ENCODE measurements around the gene HSPA8. TPM values are rescaled to one million over a fixed set of nuclear protein-coding genes. Genes with fewer than 3 reads are reported as not detected.

The HSPA8 gene
- total RNA-seq, 4 donors from 2014 or later = 425 to 660 (median 550) TPM

GRCh38 chr11:123034597-123034996 lies 27.3 kb downstream of the HSPA8 start:
- Histone ChIP-seq H3K4me1 (no peaks in the 10 kb centered on the region), H3K36me3 (no peaks in the 10 kb centered on the region), H3K27me3 (no peaks in the 10 kb centered on the region), H3K27ac (no peak overlapping the region), H3K9me3 (no peaks in the 10 kb centered on the region), H3K4me3 (no peak overlapping the region)
- TF ChIP-seq POLR2A (IDR thresholded peaks at IDR 0.05) (no peak), CTCF (IDR thresholded peaks at IDR 0.05) (no peak), EP300 (IDR thresholded peaks at IDR 0.05) (no peak)
- WGBS, 2 donors = 78 to 89% methylated on average over 6 of the region's 6 CpGs
- no peak for DNase-seq (ENCODE audit: low spot score in 2 of 2)

- no peak for TF ChIP-seq POLR2A (IDR thresholded peaks at IDR 0.05)
- no peak for TF ChIP-seq CTCF (IDR thresholded peaks at IDR 0.05)
- no peak for TF ChIP-seq EP300 (IDR thresholded peaks at IDR 0.05)
- Histone ChIP-seq H3K4me1 (no peaks in the 10 kb centered on the region), H3K27ac (no peak overlapping the region), H3K9me3 (no peaks in the 10 kb centered on the region), H3K4me3 (no peak overlapping the region), H3K27me3 (no peaks in the 10 kb centered on the region), H3K36me3 (no peaks in the 10 kb centered on the region)
- 46 to 53% methylated on average over 10 of the region's 10 CpGs for WGBS, 2 donors
- DNase-seq (ENCODE audit: low spot score in 2 of 2) = no peak
These were observed 28.0 kb downstream of the HSPA8 start for GRCh38 chr11:123033895-123034294.

- H3K9me3 ChIP-seq = no peaks in the 10 kb centered on the region
- WGBS, 2 donors = 69 to 74% methylated on average over 4 of the region's 4 CpGs
- no peak overlapping the region for H3K27ac ChIP-seq
- no peak for DNase-seq (ENCODE audit: low spot score in 2 of 2)
- H3K4me1 ChIP-seq = no peaks in the 10 kb centered on the region
- H3K36me3 ChIP-seq = no peaks in the 10 kb centered on the region
- no peak overlapping the region for H3K4me3 ChIP-seq
- no peak for TF ChIP-seq EP300 (IDR thresholded peaks at IDR 0.05)
- TF ChIP-seq POLR2A (IDR thresholded peaks at IDR 0.05) = no peak
- TF ChIP-seq CTCF (IDR thresholded peaks at IDR 0.05) = no peak
- H3K27me3 ChIP-seq = no peaks in the 10 kb centered on the region
These were observed 31.4 kb downstream of the HSPA8 start for GRCh38 chr11:123030517-123030916.

- peaks cover 0 to 10% (median 0%) of the 10 kb centered on the region in 4 donors for H3K4me1 ChIP-seq
- H3K36me3 ChIP-seq = no peaks in the 10 kb centered on the region
- no peak for TF ChIP-seq POLR2A (IDR thresholded peaks at IDR 0.05)
- peak; percentile 21 to 45 (median 32) for TF ChIP-seq CTCF (IDR thresholded peaks at IDR 0.05)
- TF ChIP-seq EP300 (IDR thresholded peaks at IDR 0.05) = no peak
- WGBS, 2 donors = 46 to 50% methylated on average over 2 of the region's 2 CpGs
- DNase-seq (ENCODE audit: low spot score in 2 of 2) = peak in 1 of 2 donors; percentile 16
- H3K27me3 ChIP-seq = no peaks in the 10 kb centered on the region
- no peak overlapping the region for H3K4me3 ChIP-seq
- H3K9me3 ChIP-seq = no peaks in the 10 kb centered on the region
- no peak overlapping the region for H3K27ac ChIP-seq
These were observed 41.0 kb downstream of the HSPA8 start for GRCh38 chr11:123020968-123021367.

GRCh38 chr11:123018702-123019101 lies 43.2 kb downstream of the HSPA8 start:
- Histone ChIP-seq H3K4me3 (no peak overlapping the region), H3K9me3 (no peaks in the 10 kb centered on the region), H3K4me1 (peaks cover 0 to 10% (median 0%) of the 10 kb centered on the region in 4 donors), H3K36me3 (no peaks in the 10 kb centered on the region), H3K27ac (no peak overlapping the region), H3K27me3 (no peaks in the 10 kb centered on the region)
- TF ChIP-seq EP300 (IDR thresholded peaks at IDR 0.05) (no peak), POLR2A (IDR thresholded peaks at IDR 0.05) (no peak), CTCF (IDR thresholded peaks at IDR 0.05) (no peak)
- DNase-seq (ENCODE audit: low spot score in 2 of 2) = no peak
- 80 to 81% methylated on average over 9 of the region's 9 CpGs for WGBS, 2 donors

Measured in tibial nerve (tissue), 4 donors.